ENCODE measurements around the gene TMEM8B. TPM values are rescaled to one million over a fixed set of nuclear protein-coding genes. Genes with fewer than 3 reads are reported as not detected.

TMEM8B gene
- total RNA-seq, 1 donor from 2014 or later: 9.0 TPM

- peaks cover 9% of the 10 kb centered on the region for H3K36me3 Mint-ChIP-seq (ENCODE audit: low read depth, unreplicated experiment)
- peak overlapping the region; percentile 43 for H3K4me3 Mint-ChIP-seq (ENCODE audit: unreplicated experiment)
- H3K9me3 Mint-ChIP-seq (ENCODE audit: unreplicated experiment): no peaks in the 10 kb centered on the region
- peak overlapping the region; percentile 84 for H3K27ac Mint-ChIP-seq (ENCODE audit: unreplicated experiment)
- no peak for DNase-seq (ENCODE audit: low spot score)
- TF ChIP-seq CTCF (IDR thresholded peaks at IDR 0.05; ENCODE audit: unreplicated experiment): no peak
- H3K27me3 Mint-ChIP-seq (ENCODE audit: unreplicated experiment): peaks cover 15% of the 10 kb centered on the region
- H3K4me1 Mint-ChIP-seq (ENCODE audit: unreplicated experiment): peaks cover 30% of the 10 kb centered on the region
Measured at GRCh38 chr9:35811381-35812024, 17.5 kb upstream of the TMEM8B start.

GRCh38 chr9:35812025-35812602 is 16.9 kb upstream of the TMEM8B start, which contains the start of gene SPAG8:
Gene SPAG8, minus strand, starts transcription at chr9:35812262. Its CDS starts 115 bp downstream, at chr9:35812147.
- peak; percentile 79 for DNase-seq (ENCODE audit: low spot score)
- no peaks in the 10 kb centered on the region for H3K9me3 Mint-ChIP-seq (ENCODE audit: unreplicated experiment)
- peaks cover 4% of the 10 kb centered on the region for H3K36me3 Mint-ChIP-seq (ENCODE audit: low read depth, unreplicated experiment)
- H3K4me3 Mint-ChIP-seq (ENCODE audit: unreplicated experiment): peak within 1 kb of the TSS; percentile 43
- H3K4me1 Mint-ChIP-seq (ENCODE audit: unreplicated experiment): peaks cover 35% of the 10 kb centered on the region
- peak within 1 kb of the TSS; percentile 84 for H3K27ac Mint-ChIP-seq (ENCODE audit: unreplicated experiment)
- no peak for TF ChIP-seq CTCF (IDR thresholded peaks at IDR 0.05; ENCODE audit: unreplicated experiment)
- H3K27me3 Mint-ChIP-seq (ENCODE audit: unreplicated experiment): peaks cover 15% of the 10 kb centered on the region

- Mint-ChIP-seq H3K9me3 (ENCODE audit: unreplicated experiment) (no peaks in the 10 kb centered on the region), H3K36me3 (ENCODE audit: low read depth, unreplicated experiment) (peaks cover 4% of the 10 kb centered on the region), H3K4me3 (ENCODE audit: unreplicated experiment) (peak overlapping the region; percentile 65), H3K4me1 (ENCODE audit: unreplicated experiment) (peaks cover 45% of the 10 kb centered on the region), H3K27ac (ENCODE audit: unreplicated experiment) (no peak overlapping the region), H3K27me3 (ENCODE audit: unreplicated experiment) (peaks cover 12% of the 10 kb centered on the region)
- DNase-seq (ENCODE audit: low spot score): no peak
- TF ChIP-seq CTCF (IDR thresholded peaks at IDR 0.05; ENCODE audit: unreplicated experiment): peak; percentile 45
Measured at GRCh38 chr9:35813434-35814105, 15.5 kb upstream of the TMEM8B start.

GRCh38 chr9:35814106-35814840 is 14.8 kb upstream of the TMEM8B start:
- peak overlapping the region; percentile 21 for H3K27ac Mint-ChIP-seq (ENCODE audit: unreplicated experiment)
- H3K4me1 Mint-ChIP-seq (ENCODE audit: unreplicated experiment): peaks cover 45% of the 10 kb centered on the region
- TF ChIP-seq CTCF (IDR thresholded peaks at IDR 0.05; ENCODE audit: unreplicated experiment): no peak
- H3K36me3 Mint-ChIP-seq (ENCODE audit: low read depth, unreplicated experiment): no peaks in the 10 kb centered on the region
- H3K27me3 Mint-ChIP-seq (ENCODE audit: unreplicated experiment): peaks cover 12% of the 10 kb centered on the region
- DNase-seq (ENCODE audit: low spot score): peak; percentile 76
- peak overlapping the region; percentile 85 for H3K4me3 Mint-ChIP-seq (ENCODE audit: unreplicated experiment)
- no peaks in the 10 kb centered on the region for H3K9me3 Mint-ChIP-seq (ENCODE audit: unreplicated experiment)
